GM19463 (cell line): ENCODE data around the gene CTCF.

ENCODE experiments used
- ATAC-seq: cut with Tn5 transposase; IDR thresholded peaks from one replicate; pipeline ENCODE4 v1.9.1; 2021; ENCODE audit warnings: mild to moderate bottlenecking, moderate library complexity; ENCODE audit not compliant: unreplicated experiment

Gene CTCF

DNA sequence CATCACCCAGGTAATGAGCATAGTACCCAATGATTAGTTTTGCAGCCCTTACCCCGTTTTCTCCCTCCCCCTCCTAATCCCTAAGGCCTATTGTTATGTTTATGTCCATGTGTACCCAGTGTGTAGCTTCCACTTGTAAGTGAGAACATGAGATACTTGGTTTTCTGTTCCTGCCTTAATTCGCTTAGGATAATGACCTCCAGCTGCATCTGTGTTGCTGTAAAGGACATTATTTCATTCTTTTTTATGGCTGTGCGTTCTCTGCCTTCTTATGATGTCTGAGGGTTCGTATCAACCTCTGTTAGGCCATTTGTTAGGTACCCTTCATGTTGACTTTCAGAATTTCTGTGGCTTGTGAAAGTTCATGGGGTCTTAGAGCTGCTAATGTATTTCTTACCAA is 31.0 kb downstream of the CTCF start:
- ATAC-seq: no peak

DNA sequence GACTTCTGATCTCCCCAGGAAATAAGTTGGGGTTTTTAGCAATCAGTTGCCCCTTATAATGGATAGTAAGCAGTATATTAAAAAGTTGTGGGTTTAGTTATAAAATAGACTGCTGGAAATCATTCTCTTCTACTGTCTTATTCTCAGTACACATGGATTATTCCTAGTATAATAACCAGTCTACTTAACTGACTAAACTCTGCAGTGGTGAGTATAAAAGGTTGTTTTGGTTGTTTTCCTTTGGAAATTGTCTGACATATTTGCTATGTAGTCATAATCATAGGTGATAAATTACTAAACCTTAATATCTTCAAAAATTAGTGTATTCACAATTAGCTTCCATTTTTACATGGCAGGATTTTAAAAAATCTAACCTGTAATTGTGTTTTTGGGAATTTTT is 31.4 kb downstream of the CTCF start:
- no peak for ATAC-seq

DNA sequence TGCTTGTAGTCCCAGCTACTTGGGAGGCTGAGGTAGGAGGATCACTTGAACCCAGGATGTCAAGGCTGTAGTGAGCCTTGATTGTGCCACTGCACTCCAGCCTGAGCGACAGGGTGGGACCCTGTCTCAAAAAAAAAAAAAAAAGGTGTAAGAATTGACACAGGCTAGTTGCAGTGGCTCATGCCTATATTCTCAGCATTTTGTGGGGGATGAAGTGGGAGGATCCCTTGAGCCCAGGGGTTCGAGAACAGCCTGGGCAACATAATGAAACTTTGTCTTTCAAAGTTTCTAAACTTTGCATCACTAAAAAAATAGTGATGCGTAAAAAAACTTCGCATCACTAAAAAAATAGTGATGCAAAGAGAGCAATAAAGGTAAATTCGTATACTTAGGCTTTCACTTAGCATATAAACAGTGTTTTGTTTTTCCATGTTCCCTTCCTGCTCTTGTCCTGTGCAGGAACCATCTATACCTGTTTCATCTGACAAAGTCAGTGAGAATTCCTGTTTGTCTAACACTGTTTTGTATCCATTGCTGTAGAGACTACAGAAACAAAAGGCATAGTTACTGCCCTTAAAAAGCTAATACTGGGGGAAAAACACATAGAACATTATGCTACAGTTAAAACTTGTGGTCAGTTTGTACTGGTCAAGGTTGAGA is 32.1 kb downstream of the CTCF start:
- no peak for ATAC-seq

DNA sequence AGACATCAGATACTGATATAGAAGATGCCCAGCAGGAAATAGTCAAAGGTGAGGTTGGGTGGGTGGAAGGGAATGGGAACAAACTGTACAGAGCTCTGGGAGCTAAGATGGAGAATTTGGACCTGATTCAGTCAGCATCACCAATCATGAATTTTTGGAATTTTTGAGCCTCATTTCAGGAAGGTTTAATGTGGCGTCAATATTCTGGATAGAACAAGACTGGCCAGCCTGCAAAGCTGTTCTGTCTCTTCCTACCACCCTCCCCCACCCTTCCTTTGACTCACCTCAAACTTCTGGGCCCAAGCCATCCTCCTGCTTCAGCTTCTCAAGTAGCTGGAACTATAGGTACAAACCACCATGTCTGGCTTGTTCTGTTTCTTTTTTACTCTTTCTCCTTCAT is 32.6 kb downstream of the CTCF start:
- ATAC-seq: no peak

DNA sequence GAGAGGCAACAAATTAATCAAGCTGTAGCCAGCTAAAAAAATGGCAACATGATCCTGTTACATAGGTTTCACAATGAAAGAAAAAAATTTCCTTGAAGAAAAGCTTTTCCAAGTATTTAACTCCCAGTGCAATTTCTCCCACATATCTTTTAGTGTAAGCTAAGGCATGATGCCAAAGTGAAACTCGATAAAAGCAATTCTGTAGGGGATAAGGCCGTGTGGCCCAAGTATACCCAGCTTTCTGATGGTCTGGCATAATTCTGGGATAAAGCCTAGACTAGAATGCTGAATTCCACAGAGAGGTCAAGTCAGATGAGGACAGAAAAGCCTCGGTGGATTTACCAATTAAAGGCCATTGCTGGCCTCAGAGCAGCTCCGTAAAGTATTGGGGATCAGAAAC is 36.2 kb downstream of the CTCF start:
- ATAC-seq: no peak

DNA sequence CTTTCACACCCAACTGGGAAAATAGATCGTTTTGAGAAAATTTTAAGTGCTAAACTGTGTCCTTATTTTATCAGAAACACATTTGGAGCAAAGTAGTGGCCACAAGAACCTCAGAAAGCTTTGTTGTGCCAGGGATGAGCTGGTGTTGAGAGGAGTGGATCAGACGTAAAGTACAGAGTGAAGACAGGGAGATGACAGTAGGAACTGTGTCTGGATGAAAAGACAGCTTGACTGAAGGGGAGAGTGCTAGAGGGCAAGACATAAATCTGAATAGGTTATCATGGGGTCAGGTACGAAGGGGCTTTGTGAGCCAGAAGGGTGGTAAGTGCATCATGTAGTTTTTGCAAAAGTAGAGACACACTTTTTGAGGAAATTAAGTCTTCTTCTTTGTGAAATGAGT is 43.3 kb downstream of the CTCF start:
- ATAC-seq: no peak

DNA sequence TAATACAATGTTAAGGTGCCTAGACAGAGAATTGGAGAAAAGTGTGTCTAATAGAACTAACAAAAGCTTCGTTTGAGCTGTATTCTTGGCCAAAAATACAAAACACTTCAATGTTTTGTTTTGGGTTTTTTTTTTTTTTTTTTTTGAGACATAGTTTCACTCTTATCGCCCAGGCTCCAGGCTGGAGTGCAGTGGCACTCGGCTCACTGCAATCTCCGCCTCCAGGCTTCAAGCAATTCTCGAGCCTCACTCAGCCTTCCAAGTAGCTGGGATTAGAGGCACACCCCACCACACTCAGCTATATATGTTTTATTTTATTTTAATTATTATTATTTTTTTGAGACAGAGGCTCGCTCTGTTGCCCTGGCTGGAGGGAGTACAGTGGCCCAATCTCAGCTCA is 44.3 kb downstream of the CTCF start:
- ATAC-seq: no peak

DNA sequence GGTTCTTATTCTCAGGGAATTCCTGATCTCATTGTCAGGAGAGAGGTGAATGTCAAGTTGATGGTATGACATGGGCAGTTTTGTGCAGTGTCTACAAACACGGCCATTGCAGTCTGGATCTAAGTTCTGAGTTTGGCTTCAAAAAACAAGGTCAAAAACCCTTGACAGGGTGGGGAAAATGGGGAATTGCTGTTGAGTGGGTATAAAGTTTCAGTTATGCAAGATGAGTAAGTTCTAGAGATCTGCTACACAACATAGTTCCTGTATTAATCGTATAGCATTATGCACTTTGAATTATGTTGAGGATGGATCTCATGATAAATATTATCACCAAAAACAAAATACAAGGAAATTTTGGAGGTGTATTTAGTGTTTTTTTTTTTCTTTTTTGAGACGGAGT is 46.0 kb downstream of the CTCF start:
- ATAC-seq: no peak

DNA sequence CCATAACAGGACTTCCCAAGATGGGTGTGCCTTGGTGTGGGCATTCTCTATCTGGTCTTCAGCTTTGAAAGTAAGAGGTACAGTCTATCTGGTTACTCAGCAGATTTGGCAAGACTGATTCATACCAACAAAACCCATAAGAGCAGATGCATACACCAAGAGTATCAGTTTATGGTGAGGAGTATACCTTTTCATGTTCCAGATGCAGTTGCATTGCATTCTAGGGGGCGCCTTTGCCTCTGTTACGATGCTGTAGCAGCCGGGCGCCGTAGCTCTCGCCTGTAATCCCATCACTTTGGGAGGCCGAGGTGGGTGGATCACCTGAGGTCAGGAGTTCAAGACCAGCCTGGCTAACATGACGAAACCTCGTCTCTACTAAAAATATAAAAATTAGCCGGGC is 51.5 kb downstream of the CTCF start:
- ATAC-seq: no peak

DNA sequence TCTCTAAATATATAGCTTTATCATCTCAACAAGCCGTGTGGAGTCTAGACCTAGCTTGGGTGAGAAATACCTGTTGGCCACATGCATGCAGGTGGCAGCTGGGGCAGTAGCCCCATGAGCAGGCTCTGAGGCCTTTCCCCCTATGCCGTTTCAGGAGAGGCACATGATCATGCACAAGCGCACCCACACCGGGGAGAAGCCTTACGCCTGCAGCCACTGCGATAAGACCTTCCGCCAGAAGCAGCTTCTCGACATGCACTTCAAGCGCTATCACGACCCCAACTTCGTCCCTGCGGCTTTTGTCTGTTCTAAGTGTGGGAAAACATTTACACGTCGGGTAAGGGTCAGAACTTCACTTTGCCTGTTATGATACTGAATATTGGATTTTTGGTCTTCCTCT is 65.9 kb downstream of the CTCF start:
- no peak for ATAC-seq

DNA sequence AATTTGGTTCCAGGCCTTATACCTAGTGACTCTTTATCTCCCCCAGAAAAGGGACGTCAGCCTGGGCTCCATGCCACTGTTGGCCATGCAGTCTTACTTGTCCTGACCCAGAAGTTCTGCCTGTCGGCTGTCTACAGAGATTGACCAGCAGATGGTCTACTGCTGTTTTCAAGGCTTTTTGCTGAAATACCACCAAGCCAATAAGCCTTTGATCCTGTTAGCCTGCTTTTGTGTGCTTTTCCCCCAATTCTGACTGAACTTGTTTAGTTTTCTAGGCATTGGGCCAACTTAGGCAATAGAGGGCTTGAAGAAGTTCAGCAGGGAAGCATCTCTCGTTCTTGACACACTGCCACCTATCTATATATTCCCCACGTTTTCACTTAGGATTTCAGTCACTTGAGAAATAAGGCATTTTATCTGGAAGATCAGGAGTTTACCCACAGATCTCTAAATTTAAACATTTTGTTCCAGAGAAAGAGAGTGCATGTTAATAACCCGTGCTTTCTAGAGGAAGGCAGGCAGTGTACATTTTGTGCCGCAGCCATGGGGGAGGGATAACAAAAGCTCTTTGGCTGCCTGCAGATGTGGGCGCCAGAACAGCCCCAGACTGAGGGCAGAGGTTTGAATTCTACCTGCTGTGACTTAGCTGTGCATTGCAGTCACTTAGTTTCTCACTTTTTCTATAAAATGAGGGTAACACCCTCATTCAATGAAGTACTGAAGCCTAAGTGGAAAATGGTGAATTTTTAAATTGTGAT is 70.3 kb downstream of the CTCF start:
- no peak for ATAC-seq

DNA sequence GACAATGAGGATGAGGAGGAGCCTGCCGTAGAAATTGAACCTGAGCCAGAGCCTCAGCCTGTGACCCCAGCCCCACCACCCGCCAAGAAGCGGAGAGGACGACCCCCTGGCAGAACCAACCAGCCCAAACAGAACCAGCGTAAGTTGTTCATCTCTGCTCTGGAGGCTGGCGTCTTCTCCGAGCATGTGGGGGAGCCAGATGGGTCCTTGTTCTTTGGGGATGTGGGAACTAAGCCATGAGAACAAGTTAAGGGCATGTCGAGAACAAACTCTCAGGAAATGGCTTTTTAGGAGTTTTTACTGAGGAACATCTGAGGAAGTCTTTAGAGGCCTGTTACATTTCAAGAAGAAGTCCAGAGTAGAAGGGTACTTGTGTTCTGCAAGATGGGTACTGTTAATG is 74.4 kb downstream of the CTCF start:
- ATAC-seq: no peak

DNA sequence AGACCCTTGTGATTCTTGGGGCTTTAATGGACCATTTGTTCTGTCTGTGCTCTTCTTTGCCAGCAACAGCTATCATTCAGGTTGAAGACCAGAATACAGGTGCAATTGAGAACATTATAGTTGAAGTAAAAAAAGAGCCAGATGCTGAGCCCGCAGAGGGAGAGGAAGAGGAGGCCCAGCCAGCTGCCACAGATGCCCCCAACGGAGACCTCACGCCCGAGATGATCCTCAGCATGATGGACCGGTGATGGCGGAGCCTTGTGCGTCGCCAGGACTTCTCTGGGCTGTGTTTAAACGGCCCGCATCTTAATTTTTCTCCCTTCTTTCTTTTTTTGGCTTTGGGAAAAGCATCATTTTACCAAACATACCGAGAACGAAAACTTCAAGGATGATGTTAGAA is 75.3 kb downstream of the CTCF start:
- no peak for ATAC-seq

DNA sequence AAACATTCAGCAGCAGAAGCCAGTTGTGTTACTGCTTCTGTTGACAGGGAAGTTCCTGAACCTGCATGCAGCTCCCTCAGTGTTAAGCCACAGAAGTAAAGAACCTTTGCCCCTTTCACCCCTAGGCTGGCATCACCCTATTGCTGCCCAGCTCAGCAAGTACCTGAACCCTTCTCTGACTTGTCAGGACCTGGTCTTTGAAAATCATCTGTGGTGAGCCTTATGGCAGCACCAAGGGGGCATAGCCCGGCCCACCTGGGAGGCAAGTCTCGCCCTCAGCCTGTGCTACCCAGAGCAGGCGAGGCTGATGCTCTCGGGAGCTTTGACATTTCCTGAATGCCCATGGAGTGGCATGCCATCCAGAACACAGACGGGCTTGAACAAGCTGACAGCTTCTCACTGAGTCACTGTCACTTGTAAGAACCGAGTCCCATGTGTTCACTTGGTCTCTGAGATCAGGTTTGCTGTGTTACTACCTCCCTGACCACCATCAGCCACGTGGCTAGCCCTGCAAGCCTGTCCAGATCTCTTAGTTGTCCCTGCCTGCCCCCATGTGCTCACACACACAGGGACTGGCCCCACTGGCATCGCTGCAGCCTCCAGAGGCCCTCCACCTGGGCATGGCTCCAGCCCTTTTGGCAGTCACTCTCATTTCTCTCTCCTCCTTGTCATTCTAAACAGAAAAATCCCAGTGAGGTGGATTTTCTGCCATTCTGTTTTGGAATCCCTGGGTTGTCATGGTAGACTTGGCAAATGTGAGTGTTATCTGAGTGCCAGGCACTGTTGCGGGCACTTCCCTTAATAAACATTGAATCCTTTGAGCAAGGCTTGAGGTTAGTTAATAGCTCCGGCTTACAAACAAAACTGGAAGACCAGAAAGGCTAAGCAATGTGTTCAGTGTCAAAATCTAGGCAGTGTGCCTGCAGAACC is 79.7 kb downstream of the CTCF start:
- no peak for ATAC-seq

DNA sequence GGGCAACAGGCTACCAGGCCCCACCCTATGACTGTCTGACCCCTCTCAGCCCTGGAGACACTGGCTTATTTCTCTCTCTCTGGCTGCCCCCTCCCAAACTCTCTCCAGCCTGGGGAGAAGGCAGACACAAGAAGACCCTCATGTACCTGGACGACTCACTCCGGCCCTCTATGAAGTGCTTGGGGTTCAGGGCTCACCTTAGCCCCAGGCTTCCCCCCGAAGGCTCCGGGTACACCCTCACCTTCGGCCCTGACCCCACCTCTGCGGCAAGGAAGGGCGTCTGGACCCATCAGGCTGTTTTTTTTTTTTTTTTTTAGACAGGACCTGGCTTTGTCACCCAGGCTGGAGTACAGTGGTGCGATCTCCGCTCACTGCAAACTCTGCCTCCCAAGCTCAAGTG is 81.7 kb downstream of the CTCF start:
- ATAC-seq: no peak

DNA sequence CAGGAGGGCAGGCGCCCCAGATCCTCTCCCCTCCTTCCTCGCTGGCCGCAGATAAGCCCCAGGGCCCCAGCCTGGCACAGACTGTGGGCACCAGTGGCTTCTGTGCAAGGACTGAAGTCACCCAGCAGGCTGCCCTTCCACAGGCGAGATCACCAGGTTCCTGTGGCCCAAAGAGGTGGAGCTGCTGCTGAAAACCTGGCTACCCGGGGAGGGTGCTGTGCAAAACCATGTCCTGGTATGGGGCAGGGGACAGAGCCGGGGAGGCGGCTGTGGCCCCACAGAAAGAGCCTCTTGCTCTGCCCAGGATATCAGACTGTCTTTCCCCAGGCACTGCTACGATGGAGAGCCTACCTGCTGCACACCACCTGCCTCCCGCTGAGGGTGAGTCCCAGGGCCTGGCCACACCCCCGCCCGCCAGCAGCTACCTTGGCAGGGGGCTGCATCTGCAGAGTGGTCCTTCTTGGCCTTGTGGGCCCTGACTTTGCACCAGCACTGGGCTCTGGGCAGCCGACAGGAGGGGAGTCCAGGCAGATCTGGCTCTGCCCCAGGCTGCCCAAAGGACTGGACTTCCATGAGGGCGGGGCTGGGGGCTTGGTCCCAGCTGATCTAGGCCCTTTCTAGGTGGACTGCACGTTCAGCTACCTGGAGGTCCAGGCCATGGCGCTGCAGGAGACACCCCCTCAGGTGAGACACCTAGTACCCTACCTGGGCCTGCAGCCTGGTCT is 83.2 kb downstream of the CTCF start:
- no peak for ATAC-seq

DNA sequence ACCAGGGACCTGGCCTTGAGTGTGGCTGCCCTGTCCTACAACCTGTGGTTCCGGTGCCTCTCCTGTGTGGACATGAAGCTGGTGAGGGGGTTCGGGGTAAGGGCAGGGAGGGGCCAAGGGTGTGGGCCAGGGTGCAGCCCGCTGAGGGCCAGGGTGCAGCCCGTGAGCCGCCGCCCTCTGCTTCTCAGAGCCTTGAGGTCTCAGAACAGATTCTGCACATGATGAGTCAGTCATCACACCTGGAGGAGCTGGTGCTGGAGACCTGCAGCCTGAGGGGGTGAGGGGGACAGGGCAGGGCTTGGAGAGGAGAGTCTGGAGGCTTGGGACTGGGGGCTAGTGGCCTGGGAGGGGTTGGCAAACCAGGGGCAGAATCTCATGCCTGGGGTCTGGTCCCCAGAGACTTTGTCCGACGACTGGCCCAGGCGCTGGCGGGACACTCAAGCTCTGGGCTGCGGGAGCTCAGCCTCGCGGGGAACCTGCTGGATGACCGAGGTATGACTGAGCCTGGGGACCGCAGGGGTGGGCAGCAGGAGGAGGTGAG is 84.9 kb downstream of the CTCF start:
- ATAC-seq: no peak

DNA sequence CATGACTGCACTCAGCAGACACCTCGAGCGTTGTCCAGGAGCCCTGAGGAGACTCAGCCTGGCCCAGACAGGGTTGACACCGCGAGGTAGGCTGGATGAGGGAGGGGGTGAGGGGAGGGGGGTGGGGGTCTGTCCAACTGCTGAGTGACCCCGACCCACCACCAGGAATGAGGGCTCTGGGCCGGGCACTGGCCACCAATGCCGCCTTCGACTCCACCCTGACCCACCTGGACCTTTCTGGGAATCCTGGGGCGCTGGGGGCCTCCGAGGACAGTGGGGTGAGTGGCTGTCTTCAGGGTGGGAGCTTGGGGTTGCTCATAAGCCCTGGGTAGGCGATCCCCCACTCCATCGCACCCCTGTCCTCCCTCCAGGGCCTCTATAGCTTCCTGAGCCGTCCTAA is 85.4 kb downstream of the CTCF start:
- no peak for ATAC-seq

DNA sequence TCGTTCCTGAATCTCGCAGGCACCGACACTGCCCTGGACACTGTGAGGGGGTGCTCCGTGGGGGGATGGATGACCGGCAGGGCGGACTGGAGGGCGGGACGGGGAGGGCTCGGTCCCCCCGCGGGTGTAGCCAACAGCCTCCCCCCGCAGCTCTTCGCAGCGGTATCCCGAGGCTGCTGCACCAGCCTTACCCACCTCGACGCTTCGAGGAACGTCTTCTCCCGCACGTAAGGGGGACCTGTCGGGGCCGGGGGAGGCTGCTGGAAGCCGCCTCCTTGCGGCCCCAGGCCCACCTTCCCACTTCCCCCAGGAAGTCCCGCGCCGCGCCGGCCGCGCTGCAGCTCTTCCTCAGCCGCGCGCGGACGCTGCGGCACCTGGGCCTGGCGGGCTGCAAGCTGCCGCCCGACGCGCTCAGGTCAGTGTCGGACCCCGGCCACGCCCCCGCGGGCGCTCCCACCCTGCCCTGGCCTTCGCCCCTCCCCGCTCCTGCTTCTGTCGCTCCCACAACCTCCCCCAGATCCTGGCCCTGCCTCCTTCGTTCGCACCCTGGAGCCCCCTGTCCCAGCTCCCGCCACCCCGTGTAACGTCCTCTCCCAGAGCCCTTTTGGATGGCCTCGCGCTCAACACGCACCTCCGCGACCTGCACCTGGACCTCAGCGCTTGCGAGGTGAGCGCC is 85.9 kb downstream of the CTCF start:
- no peak for ATAC-seq

DNA sequence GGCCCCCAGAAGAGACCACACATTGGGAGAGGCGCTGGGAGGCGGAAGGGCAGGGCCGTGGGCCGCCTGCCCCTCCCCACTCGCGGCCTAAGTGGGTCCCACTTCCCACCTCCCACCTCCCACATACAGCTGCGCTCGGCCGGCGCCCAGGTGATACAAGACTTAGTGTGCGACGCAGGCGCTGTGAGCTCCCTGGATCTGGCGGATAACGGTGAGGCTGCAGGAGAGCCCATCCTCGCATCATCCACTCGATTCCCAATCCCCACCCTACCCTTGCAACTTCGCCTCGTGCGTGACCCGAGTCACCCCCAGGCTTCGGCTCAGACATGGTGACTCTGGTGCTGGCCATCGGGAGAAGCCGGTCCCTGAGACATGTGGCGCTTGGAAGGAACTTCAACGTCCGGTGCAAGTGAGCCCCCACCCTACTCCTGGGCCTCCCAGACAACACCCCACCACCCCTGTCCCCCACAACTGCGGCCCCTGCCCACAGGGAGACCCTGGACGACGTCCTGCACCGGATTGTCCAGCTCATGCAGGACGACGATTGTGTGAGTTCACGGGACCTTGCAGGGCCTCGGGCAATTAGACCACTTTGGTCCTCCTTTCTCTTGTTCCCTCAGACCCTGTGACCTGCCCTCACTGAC is 86.6 kb downstream of the CTCF start:
- ATAC-seq: no peak
